Left ventricle myocardium superior (tissue), 1 donor: ENCODE data around the gene MYO5B. TPM values are rescaled to one million over a fixed set of nuclear protein-coding genes. Genes with fewer than 3 reads are reported as not detected.
"Not testable (repeated sequence)": the region's sequence is repeated elsewhere in the genome, so short reads cannot be mapped to it uniquely, and the experiment has no call there.

ENCODE experiments used
- ATAC-seq: fragments of 200-7000 bp; cut with Tn5 transposase; one replicate; pipeline ENCODE4 v1.9.1; 2020; ENCODE audit warnings: mild to moderate bottlenecking, moderate library complexity
- DNase-seq: peaks from one replicate; pipeline ENCODE4 v3.0.0-alpha.2; 2020
- intact Hi-C: fragments of 100-400 bp; cut with micrococcal nuclease; formaldehyde crosslinking; loops from one replicate; pipeline ENCODE4 v1.11.0; 2022
- total RNA-seq: library from RNA; stranded (reverse); fragmentation: NEBNext Ultra II Directional; extraction: Animal tissue kit (Norgen Biotek cat#: 25700); gene quantifications from one replicate; pipeline ENCODE4 v1.2.1, GENCODE V29; 2021
- donor health status: DM: no; HTN: yes; CAD: no; lungs with severe emphysema.

The MYO5B gene
- total RNA-seq, 1 donor from 2014 or later: 1.1 TPM

- DNase-seq (no peak), ATAC-seq (no peak)
- intact Hi-C loops: no loop called here
These were observed 79.9 kb downstream of the MYO5B start for GRCh38 chr18:50115095-50115494.

DNA sequence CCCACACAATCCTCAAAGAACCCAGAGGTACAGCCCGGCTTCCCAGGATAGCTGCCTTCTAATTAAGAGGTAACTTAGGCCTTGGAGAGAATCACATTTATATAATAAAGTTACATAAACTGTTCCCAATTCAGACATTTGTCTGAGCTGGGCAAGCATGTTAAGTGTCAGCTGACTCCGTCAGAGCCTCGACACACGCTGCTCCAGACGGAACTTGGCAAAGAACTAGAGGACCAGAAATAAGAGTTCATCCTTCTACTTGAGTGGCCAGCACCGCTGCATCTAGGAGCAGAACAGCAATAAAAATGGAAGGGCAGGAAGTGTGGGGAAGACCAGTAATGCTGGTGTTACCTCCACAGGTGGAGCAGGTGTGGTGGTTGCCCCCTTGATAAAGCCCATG is 80.5 kb downstream of the MYO5B start:
- ATAC-seq (peak; percentile 63), DNase-seq (no peak)
- intact Hi-C loops: no loop called here

DNA sequence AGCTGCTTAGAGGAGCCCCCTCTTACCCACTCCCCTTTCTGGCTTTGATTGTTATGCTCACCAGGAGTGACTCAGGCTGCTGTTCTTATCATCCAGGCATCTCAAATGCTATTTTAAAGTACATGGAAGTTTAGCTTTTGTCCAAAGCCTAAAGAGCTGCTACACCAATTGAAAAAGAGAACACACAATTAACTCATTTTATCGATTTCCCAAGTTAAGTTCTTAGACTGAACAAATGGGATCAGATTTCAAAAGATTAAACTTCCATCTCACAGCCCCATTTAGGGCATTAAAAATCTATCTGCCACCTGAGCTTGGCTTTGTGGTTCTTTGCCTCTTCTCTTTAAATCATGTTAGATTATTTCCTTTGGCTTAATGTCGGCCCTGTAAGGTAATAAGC is 81.2 kb downstream of the MYO5B start:
- intact Hi-C loops: no loop called here
- no peak for DNase-seq
- ATAC-seq: no peak

DNA sequence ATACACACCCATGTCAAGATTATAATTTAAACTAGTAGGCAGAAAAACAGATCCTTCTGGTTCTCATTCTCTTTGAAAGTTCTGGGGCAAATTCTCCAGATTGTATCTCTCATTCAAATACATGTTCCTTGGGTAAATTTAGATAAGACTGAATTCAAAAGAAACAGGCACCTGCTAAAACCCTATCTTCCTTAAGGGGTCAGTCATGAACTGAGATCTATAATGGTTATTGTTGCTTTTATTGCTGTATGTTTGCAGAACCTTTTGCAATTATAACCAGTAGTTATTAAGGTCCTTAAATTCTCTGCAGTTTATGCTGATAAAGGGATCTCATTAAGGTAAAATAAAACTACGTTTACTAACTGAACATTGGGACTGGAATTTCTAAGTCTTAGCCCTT is 83.5 kb downstream of the MYO5B start:
- no peak for DNase-seq
- intact Hi-C loops: no loop called here
- ATAC-seq: no peak

- DNase-seq: no peak
- intact Hi-C loops: no loop called here
- no peak for ATAC-seq
These were observed 87.4 kb downstream of the MYO5B start for GRCh38 chr18:50107468-50107977.

GRCh38 chr18:50105027-50105426 is 89.9 kb downstream of the MYO5B start:
- intact Hi-C loops: no loop called here
- DNase-seq (no peak), ATAC-seq (no peak)

- DNase-seq (no peak), ATAC-seq (no peak)
- intact Hi-C loops: no loop called here
These were observed 90.5 kb downstream of the MYO5B start for GRCh38 chr18:50104421-50104820.

- intact Hi-C loops: no loop called here
These were observed 95.1 kb downstream of the MYO5B start for GRCh38 chr18:50099725-50100407.

DNA sequence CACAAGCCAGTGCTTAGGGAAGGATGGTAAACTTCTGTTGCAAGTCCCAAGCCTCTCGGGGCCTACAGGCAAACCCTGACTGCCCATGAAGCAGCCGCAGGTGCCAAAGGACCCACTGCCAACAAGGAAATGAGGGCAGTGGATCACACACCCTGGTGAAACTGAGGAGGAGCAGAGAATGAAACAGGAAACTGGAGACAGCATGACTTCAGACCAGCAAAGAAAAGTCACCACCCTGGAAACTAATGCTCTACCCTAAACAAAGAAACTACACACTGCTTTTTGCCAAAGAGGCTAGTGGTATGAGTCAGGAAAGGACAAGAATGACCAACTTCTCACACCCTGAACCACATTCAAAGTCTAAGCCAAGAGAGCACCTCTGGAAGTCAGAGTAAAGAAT is 97.2 kb downstream of the MYO5B start:
- intact Hi-C loops: no loop called here
- ATAC-seq (no peak), DNase-seq (no peak)

More at GRCh38 chr18:50099725-50100407, 95.1 kb downstream of the MYO5B start:
- DNase-seq: no peak
- ATAC-seq: peak; percentile 64

DNA sequence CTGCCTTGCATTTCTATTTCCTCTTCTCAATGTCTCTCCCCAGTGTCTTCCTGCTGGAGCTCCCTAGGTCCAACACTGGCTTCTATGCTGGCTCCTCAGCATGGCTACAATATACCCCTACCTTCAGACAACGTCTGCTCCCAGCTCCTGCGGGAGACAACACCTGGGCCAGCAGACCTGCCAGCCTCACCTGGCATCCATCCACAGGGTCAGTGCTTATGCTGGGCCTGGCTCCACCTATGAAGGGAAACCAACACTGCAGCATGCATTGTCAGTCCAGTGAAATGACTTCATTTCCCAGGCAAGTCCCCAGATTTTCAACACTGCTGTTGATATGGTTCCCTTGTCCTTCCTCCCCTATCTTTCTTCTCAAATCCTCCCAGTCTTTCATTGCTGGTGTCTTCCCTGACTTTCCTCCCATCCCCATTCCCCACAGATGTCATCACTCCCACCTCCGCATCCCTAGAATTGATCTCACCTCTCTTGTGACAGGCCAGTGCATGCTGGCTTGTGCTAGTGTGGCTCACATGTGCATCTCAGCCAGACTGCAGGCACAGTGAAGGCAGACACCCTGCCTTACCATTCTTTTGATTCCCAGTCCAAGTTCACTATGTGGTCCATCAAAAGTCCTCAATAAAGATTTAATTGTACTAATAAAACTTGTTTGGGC is 98.0 kb downstream of the MYO5B start:
- DNase-seq (no peak), ATAC-seq (no peak)
- intact Hi-C loops: no loop called here

GRCh38 chr18:50094786-50095185 is 100.2 kb downstream of the MYO5B start:
- ATAC-seq, DNase-seq, intact Hi-C loops: not testable (repeated sequence)

- ATAC-seq: no peak
- intact Hi-C loops: no loop called here
- no peak for DNase-seq
These were observed 100.7 kb downstream of the MYO5B start for GRCh38 chr18:50094221-50094773.

GRCh38 chr18:50093366-50094064 is 101.4 kb downstream of the MYO5B start:
- no peak for ATAC-seq
- DNase-seq: no peak
- intact Hi-C loops: no loop called here

- no peak for ATAC-seq
- intact Hi-C loops: no loop called here
- no peak for DNase-seq
These were observed 102.6 kb downstream of the MYO5B start for GRCh38 chr18:50092245-50092805.

- no peak for ATAC-seq
- DNase-seq: no peak
- intact Hi-C loops: no loop called here
These were observed 103.3 kb downstream of the MYO5B start for GRCh38 chr18:50091509-50092244.

DNA sequence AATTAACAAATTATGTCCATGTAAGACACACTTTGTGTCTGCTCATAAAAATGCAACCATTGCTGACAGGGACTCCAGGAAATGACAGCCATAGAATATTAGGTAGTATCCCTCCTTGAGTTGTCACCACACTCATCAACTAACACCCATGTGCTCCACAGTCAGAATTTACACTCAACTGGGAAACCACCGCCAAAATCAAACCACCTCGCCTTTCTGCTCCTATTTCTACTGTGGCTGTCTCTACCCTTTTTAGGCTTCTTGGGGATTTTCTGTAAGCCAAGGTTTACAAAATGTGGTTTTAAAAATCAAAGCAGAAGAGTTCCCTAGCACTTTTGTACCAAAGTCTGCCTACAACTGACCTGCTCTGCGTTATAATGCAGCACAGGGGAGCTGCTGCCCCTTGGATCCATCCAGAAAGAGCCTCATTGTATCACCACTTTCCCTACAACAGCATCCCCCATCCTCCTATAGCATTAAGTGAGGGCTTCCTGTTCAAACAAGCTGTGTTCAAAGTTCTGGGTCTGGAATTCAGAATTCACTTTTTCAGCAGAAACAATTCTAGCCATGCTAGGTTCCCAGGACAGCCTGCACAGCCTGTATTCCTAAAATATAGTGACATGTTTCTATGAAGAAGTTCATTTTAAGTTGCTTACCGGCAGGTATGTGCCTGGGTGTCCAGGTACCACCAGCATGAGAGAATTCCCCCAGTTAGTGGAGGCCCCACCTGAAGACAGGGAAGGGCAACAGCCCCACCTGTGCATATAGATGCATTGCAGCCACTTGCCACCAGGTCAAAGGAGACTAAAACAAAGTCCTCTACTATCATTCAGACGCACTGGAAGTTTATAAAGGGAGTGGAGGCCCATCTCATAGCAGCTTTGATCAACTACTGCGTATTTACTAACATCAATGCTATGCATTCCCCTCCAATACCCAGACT is 104.3 kb downstream of the MYO5B start:
- ATAC-seq (peak; percentile 52), DNase-seq (no peak)
- intact Hi-C loops: no loop called here

DNA sequence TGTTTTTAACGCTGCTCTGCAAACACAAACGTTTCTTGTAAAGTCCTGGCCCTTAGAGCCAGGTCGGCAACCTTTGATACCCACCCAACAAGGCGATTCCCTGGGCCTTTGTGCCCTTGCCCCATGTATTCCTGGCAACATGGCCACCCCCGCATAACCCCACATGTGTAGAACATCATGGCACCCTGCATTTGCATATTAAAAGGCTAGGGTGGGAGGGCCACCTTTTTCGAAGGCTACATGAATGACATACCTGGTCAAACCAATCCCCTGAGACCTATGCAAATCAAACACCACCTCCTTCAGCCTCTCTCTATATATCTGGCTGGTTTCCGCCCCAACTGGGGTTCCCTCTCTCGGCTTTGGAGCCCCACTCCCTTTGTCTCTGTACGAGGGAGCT is 105.2 kb downstream of the MYO5B start:
- ATAC-seq (no peak), DNase-seq (no peak)
- intact Hi-C loops: no loop called here

DNA sequence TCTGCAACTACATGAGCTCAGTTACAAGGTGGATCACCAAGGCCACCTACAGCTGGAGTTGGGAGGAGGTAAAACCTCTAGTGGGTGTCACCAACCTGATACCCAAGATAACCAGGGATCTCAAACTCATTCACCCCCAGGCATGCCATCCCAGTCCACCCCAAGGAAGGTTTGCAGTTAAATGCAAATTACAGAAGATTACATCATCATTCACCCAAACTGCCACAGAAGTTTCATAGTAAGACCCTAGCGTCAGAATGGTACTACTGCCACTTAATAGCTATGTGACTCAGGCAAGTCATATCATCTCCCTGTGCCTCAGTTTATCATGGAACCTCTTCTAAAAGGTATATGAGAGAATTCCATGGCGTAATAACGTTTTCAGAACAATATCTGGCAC is 111.2 kb downstream of the MYO5B start:
- ATAC-seq (no peak), DNase-seq (no peak)
- intact Hi-C loops: no loop called here
